ENCODE measurements around the gene GRPEL2.

- TF ChIP-seq CTCF (IDR thresholded peaks at IDR 0.05): no peak
- TF ChIP-seq EP300 (IDR thresholded peaks at IDR 0.05): no peak
These were observed 20.1 kb downstream of the GRPEL2 start for GRCh38 chr5:149365418-149365817.

Data from sigmoid colon (tissue), 4 donors.